ENCODE measurements around the gene DSE.

Gene DSE

DNA sequence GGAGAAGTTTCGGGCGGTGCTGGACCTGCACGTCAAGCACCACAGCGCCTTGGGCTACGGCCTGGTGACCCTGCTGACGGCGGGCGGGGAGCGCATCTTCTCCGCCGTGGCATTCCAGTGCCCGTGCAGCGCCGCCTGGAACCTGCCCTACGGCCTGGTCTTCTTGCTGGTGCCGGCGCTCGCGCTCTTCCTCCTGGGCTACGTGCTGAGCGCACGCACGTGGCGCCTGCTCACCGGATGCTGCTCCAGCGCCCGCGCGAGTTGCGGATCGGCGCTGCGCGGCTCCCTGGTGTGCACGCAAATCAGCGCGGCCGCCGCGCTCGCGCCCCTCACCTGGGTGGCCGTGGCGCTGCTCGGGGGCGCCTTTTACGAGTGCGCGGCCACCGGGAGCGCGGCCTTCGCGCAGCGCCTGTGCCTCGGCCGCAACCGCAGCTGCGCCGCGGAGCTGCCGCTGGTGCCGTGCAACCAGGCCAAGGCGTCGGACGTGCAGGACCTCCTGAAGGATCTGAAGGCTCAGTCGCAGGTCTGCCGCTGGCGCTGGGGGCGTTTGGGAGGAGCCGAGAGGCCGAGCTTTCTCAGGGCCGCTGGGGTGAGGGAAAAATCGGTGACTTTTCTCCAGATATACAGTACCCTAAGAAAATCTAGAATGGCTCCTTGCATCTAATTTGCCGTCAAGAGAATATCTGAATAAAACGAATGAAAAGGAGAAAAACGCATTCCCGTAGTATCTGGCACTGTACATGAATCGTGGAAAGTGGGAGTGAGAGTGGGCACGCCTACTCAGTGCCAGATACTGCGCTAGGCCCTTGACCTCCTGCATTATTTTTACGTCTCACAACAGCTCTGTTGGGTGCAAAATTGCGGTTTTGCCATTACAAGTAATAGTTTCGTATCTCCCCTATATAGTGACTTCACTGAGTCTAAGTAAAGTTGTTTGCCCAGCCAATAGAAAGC, 91.5 kb downstream of the DSE start:
- peak overlapping the region; percentile 52 for H3K4me3 ChIP-seq (ENCODE audit: insufficient read depth, low read depth, low read length, poor library complexity, severe bottlenecking)
- no peaks in the 10 kb centered on the region for H3K9me3 ChIP-seq (ENCODE audit: control insufficient read depth, low read length)
- DNase-seq: peak in 2 of 3 donors; percentile 10 to 15
- no peaks in the 10 kb centered on the region for H3K36me3 ChIP-seq (ENCODE audit: control insufficient read depth, insufficient read depth, low read length)
- no peaks in the 10 kb centered on the region for H3K27me3 ChIP-seq (replicated peaks; ENCODE audit: control insufficient read depth, insufficient read depth, low read length, poor library complexity, severe bottlenecking)
- H3K4me1 ChIP-seq (ENCODE audit: control insufficient read depth, insufficient read depth, low read length, poor library complexity, severe bottlenecking): no peaks in the 10 kb centered on the region
- no peak overlapping the region for H3K27ac ChIP-seq (ENCODE audit: insufficient read depth, low read length, poor library complexity, severe bottlenecking)

DNA sequence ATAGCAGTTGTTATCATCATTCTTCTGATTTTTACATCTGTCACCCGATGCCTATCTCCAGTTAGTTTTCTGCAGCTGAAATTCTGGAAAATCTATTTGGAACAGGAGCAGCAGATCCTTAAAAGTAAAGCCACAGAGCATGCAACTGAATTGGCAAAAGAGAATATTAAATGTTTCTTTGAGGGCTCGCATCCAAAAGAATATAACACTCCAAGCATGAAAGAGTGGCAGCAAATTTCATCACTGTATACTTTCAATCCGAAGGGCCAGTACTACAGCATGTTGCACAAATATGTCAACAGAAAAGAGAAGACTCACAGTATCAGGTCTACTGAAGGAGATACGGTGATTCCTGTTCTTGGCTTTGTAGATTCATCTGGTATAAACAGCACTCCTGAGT, 92.6 kb downstream of the DSE start:
- Histone ChIP-seq H3K27me3 (replicated peaks; ENCODE audit: control insufficient read depth, insufficient read depth, low read length, poor library complexity, severe bottlenecking) (no peaks in the 10 kb centered on the region), H3K4me3 (ENCODE audit: insufficient read depth, low read depth, low read length, poor library complexity, severe bottlenecking) (no peak overlapping the region), H3K4me1 (ENCODE audit: control insufficient read depth, insufficient read depth, low read length, poor library complexity, severe bottlenecking) (no peaks in the 10 kb centered on the region), H3K36me3 (ENCODE audit: control insufficient read depth, insufficient read depth, low read length) (no peaks in the 10 kb centered on the region), H3K9me3 (ENCODE audit: control insufficient read depth, low read length) (no peaks in the 10 kb centered on the region), H3K27ac (ENCODE audit: insufficient read depth, low read length, poor library complexity, severe bottlenecking) (no peak overlapping the region)
- DNase-seq: no peak

DNA sequence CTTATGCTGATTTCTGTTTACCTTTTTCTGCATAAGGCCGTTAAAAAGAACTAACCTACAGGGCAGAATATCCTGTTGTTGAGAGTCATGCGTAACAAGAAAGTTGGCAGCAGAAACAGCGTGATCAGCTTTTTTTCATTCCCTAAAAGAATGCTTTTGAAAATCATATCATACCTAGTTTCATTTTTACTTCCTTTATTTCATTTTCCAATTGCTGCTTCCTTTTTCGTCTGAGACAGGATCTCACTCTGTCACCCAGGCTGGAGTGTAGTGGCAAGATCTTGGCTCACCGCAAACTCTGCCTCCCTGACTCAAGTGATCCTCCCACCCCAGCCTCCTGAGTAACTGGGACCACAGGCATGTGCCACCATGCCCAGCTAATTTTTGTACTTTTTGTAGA, 94.5 kb downstream of the DSE start:
- Histone ChIP-seq H3K4me3 (ENCODE audit: insufficient read depth, low read depth, low read length, poor library complexity, severe bottlenecking) (no peak overlapping the region), H3K27ac (ENCODE audit: insufficient read depth, low read length, poor library complexity, severe bottlenecking) (no peak overlapping the region), H3K9me3 (ENCODE audit: control insufficient read depth, low read length) (no peaks in the 10 kb centered on the region), H3K4me1 (ENCODE audit: control insufficient read depth, insufficient read depth, low read length, poor library complexity, severe bottlenecking) (no peaks in the 10 kb centered on the region), H3K27me3 (replicated peaks; ENCODE audit: control insufficient read depth, insufficient read depth, low read length, poor library complexity, severe bottlenecking) (no peaks in the 10 kb centered on the region), H3K36me3 (ENCODE audit: control insufficient read depth, insufficient read depth, low read length) (no peaks in the 10 kb centered on the region)
- no peak for DNase-seq

DNA sequence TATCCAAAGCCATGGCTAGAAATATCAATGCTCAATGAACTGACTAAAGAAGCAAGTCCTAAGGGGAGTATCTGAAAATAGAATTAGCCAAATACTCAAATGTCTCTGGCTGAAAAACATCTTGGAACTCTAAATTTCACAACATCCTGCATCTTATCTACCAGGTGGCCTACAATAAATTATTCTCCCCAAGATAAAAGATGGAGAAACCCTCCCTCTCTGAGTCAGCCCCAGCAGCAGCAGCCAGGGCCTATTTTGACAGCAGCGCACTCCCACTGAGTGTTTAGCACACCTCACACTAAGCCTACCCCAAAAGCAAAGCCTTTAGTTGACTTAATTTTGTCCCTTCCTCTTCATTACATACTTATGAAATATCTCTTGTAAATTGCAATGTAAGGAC, 96.3 kb downstream of the DSE start:
- Histone ChIP-seq H3K27ac (ENCODE audit: insufficient read depth, low read length, poor library complexity, severe bottlenecking) (no peak overlapping the region), H3K36me3 (ENCODE audit: control insufficient read depth, insufficient read depth, low read length) (no peaks in the 10 kb centered on the region), H3K4me3 (ENCODE audit: insufficient read depth, low read depth, low read length, poor library complexity, severe bottlenecking) (no peak overlapping the region), H3K4me1 (ENCODE audit: control insufficient read depth, insufficient read depth, low read length, poor library complexity, severe bottlenecking) (no peaks in the 10 kb centered on the region), H3K27me3 (replicated peaks; ENCODE audit: control insufficient read depth, insufficient read depth, low read length, poor library complexity, severe bottlenecking) (no peaks in the 10 kb centered on the region), H3K9me3 (ENCODE audit: control insufficient read depth, low read length) (no peaks in the 10 kb centered on the region)
- no peak for DNase-seq

- no peak overlapping the region for H3K4me3 ChIP-seq (ENCODE audit: insufficient read depth, low read depth, low read length, poor library complexity, severe bottlenecking)
- H3K9me3 ChIP-seq (ENCODE audit: control insufficient read depth, low read length): no peaks in the 10 kb centered on the region
- no peaks in the 10 kb centered on the region for H3K4me1 ChIP-seq (ENCODE audit: control insufficient read depth, insufficient read depth, low read length, poor library complexity, severe bottlenecking)
- no peaks in the 10 kb centered on the region for H3K27me3 ChIP-seq (replicated peaks; ENCODE audit: control insufficient read depth, insufficient read depth, low read length, poor library complexity, severe bottlenecking)
- H3K27ac ChIP-seq (ENCODE audit: insufficient read depth, low read length, poor library complexity, severe bottlenecking): no peak overlapping the region
- no peaks in the 10 kb centered on the region for H3K36me3 ChIP-seq (ENCODE audit: control insufficient read depth, insufficient read depth, low read length)
- no peak for DNase-seq
Measured at GRCh38 chr6:116467514-116467913, 96.8 kb downstream of the DSE start.

GRCh38 chr6:116468293-116468692, 97.5 kb downstream of the DSE start:
- Histone ChIP-seq H3K27ac (ENCODE audit: insufficient read depth, low read length, poor library complexity, severe bottlenecking) (no peak overlapping the region), H3K36me3 (ENCODE audit: control insufficient read depth, insufficient read depth, low read length) (no peaks in the 10 kb centered on the region), H3K27me3 (replicated peaks; ENCODE audit: control insufficient read depth, insufficient read depth, low read length, poor library complexity, severe bottlenecking) (no peaks in the 10 kb centered on the region), H3K4me3 (ENCODE audit: insufficient read depth, low read depth, low read length, poor library complexity, severe bottlenecking) (no peak overlapping the region), H3K9me3 (ENCODE audit: control insufficient read depth, low read length) (no peaks in the 10 kb centered on the region), H3K4me1 (ENCODE audit: control insufficient read depth, insufficient read depth, low read length, poor library complexity, severe bottlenecking) (no peaks in the 10 kb centered on the region)
- no peak for DNase-seq

DNA sequence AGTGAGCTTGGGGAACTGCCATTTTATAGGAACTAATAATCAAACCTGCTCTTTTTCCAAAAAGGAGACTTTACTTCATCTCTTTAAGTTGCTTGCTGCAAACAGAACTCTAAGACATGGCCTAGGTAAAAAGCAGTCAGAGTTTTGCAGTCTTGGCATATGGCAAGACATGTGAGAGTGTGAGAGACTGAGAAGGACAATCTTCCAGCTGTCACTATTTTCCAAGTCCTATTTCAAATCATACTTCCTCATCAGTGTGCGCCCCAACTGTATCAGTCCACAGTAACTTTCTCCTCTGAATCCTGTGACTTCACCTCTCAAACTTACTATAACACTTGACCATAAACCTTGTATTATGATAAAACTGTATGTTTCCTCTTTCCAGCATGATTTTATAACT, 100.8 kb downstream of the DSE start:
- Histone ChIP-seq H3K4me3 (ENCODE audit: insufficient read depth, low read depth, low read length, poor library complexity, severe bottlenecking) (no peak overlapping the region), H3K4me1 (ENCODE audit: control insufficient read depth, insufficient read depth, low read length, poor library complexity, severe bottlenecking) (no peaks in the 10 kb centered on the region), H3K9me3 (ENCODE audit: control insufficient read depth, low read length) (no peaks in the 10 kb centered on the region), H3K36me3 (ENCODE audit: control insufficient read depth, insufficient read depth, low read length) (no peaks in the 10 kb centered on the region), H3K27me3 (replicated peaks; ENCODE audit: control insufficient read depth, insufficient read depth, low read length, poor library complexity, severe bottlenecking) (no peaks in the 10 kb centered on the region), H3K27ac (ENCODE audit: insufficient read depth, low read length, poor library complexity, severe bottlenecking) (no peak overlapping the region)
- no peak for DNase-seq

DNA sequence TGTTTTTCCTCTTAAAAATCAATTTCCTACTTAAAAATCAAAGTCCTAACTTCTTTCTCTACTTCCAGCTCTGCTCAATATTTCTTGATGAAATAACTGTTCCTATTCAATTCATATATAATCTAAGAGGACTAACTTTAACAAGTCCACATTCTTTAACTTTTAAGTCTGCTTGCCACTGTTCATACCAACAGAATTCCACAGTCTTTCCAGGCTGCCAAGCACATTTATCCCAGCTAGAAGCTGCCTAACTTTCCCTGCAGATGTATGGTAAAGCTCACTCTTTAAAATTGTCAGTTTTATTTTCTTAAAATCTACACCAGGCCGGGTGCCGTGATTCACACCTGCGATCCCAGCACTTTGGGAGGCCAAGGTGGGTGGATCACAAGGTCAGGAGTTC, 102.0 kb downstream of the DSE start:
- no peak for DNase-seq
- Histone ChIP-seq H3K27ac (ENCODE audit: insufficient read depth, low read length, poor library complexity, severe bottlenecking) (no peak overlapping the region), H3K4me3 (ENCODE audit: insufficient read depth, low read depth, low read length, poor library complexity, severe bottlenecking) (no peak overlapping the region), H3K27me3 (replicated peaks; ENCODE audit: control insufficient read depth, insufficient read depth, low read length, poor library complexity, severe bottlenecking) (no peaks in the 10 kb centered on the region), H3K9me3 (ENCODE audit: control insufficient read depth, low read length) (no peaks in the 10 kb centered on the region), H3K36me3 (ENCODE audit: control insufficient read depth, insufficient read depth, low read length) (no peaks in the 10 kb centered on the region), H3K4me1 (ENCODE audit: control insufficient read depth, insufficient read depth, low read length, poor library complexity, severe bottlenecking) (no peaks in the 10 kb centered on the region)

- H3K4me3 ChIP-seq (ENCODE audit: insufficient read depth, low read depth, low read length, poor library complexity, severe bottlenecking): no peak overlapping the region
Measured at GRCh38 chr6:116475141-116475540, 104.4 kb downstream of the DSE start.

DNA sequence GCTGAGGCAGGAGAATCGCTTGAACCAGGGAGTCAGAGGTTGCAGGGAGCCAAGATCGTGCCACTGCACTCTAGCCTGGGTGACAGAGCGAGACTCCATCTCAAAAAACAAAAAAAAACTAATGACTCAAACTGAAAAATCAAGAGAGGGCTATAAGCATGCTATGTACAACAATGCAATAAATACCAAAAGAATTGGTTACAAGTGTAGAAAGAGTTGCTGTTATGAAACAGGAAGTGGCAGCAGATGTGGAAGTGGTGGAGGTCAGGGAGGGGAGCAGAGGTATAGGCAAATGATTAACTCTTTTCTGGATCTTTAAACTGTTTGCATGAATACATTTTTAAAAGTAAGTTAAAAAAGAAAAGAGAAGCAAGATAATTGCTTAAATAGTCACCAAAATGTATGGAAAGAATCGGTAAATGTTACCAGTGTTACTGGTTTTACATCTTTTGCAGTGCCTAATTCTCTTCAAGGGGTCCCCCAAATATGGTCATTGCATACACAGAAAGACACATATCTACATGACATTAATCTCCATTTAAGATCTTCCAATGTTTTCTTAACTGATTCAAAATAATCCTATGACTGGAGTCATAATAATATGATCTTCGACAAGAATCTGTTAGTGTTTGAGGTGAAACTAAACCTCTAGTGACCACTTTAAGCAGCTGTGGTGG, 105.4 kb downstream of the DSE start:
- no peaks in the 10 kb centered on the region for H3K4me1 ChIP-seq (ENCODE audit: control insufficient read depth, insufficient read depth, low read length, poor library complexity, severe bottlenecking)

More at GRCh38 chr6:116475141-116475540, 104.4 kb downstream of the DSE start:
- Histone ChIP-seq H3K4me1 (ENCODE audit: control insufficient read depth, insufficient read depth, low read length, poor library complexity, severe bottlenecking) (no peaks in the 10 kb centered on the region), H3K36me3 (ENCODE audit: control insufficient read depth, insufficient read depth, low read length) (no peaks in the 10 kb centered on the region), H3K9me3 (ENCODE audit: control insufficient read depth, low read length) (no peaks in the 10 kb centered on the region), H3K27ac (ENCODE audit: insufficient read depth, low read length, poor library complexity, severe bottlenecking) (no peak overlapping the region), H3K27me3 (replicated peaks; ENCODE audit: control insufficient read depth, insufficient read depth, low read length, poor library complexity, severe bottlenecking) (no peaks in the 10 kb centered on the region)
- no peak for DNase-seq

More for the DNA sequence above, 105.4 kb downstream of the DSE start:
- Histone ChIP-seq H3K36me3 (ENCODE audit: control insufficient read depth, insufficient read depth, low read length) (no peaks in the 10 kb centered on the region), H3K4me3 (ENCODE audit: insufficient read depth, low read depth, low read length, poor library complexity, severe bottlenecking) (no peak overlapping the region), H3K27ac (ENCODE audit: insufficient read depth, low read length, poor library complexity, severe bottlenecking) (no peak overlapping the region), H3K27me3 (replicated peaks; ENCODE audit: control insufficient read depth, insufficient read depth, low read length, poor library complexity, severe bottlenecking) (no peaks in the 10 kb centered on the region), H3K9me3 (ENCODE audit: control insufficient read depth, low read length) (no peaks in the 10 kb centered on the region)
- no peak for DNase-seq

Measured in effector memory CD4-positive, alpha-beta T cell (primary cell).